Pancreas (tissue), 10 donors: ENCODE data around the gene WNT11. TPM values are rescaled to one million over a fixed set of nuclear protein-coding genes. Genes with fewer than 3 reads are reported as not detected.

Experiments used
- ATAC-seq, 4 donors: fragments of 200-7000 bp; cut with Tn5 transposase; one replicate each; pipeline versions ENCODE4 v1.8.0 to v1.9.1; 2020; ENCODE audit warnings: mild to moderate bottlenecking in 4 of 4, moderate library complexity in 4 of 4
- DNase-seq, 6 donors: peaks; one replicate each; pipeline ENCODE4 v3.0.0-alpha.2; 2020
- FAIRE-seq: peaks from 2 replicates; lab custom pipeline; 2012; peaks lifted over from hg19 to GRCh38; lab: Jason Lieb, UNC
- H3K27ac ChIP-seq, 4 donors: fragments of 200-600 bp; sonication (generic); 1 replicate in 3 of 4; 2 replicates in 1 of 4; pipeline versions ENCODE4 v1.5.0 to v1.8.0; 2020
- H3K27me3 ChIP-seq, 4 donors: fragments of 200-600 bp; one replicate each; pipeline ENCODE4 v1.8.0; 2021
- H3K36me3 ChIP-seq, 3 donors: fragments of 200-600 bp; sonication (generic) in 1 of 3; one replicate each; pipeline versions ENCODE4 v1.5.0 to v1.8.0; 2020 to 2021
- H3K4me1 ChIP-seq, 3 donors: fragments of 200-600 bp; one replicate each; pipeline ENCODE4 v1.8.0; 2021
- H3K4me3 ChIP-seq, 4 donors: fragments of 200-600 bp; sonication (generic) in 2 of 4; one replicate each; pipeline versions ENCODE4 v1.5.0 to v1.8.0; 2020 to 2021
- H3K9me3 ChIP-seq, 4 donors: fragments of 200-600 bp; one replicate each; pipeline ENCODE4 v1.8.0; 2021
- WGBS, 2 donors: extraction: QIAGEN DNeasy Blood & Tissue Kit; methylation state at CpG; one replicate each; pipeline ENCODE4 v1.1.7; 2013; 5-methylcytosine and 5-hydroxymethylcytosine counted together
- intact Hi-C, 3 donors: fragments of 100-400 bp; cut with DNase I; formaldehyde crosslinking; loops; one replicate each; pipeline versions ENCODE4 v1.11.1 to v1.14.2; 2022
- polyA plus RNA-seq, 2 donors: library from polyadenylated mRNA; stranded (reverse); fragments of 200-250 nt; gene quantifications; one replicate each; pipeline ENCODE4 v1.2.3, GENCODE V29; 2013
- total RNA-seq, 6 donors: library from RNA; stranded (reverse); fragmentation: NEBNext Ultra II Directional in 4 of 6; extraction: Animal tissue kit (Norgen Biotek cat#: 25700) in 4 of 6; gene quantifications; one replicate each; pipeline versions ENCODE4 v1.2.1 to v1.2.4, GENCODE V29; 2021 to 2023
- TF ChIP-seq, protein P1 (sequence below), 4 donors: fragments of 200-600 bp; sonication (generic) in 3 of 4; IDR thresholded peaks; one replicate each; pipeline versions ENCODE4 v1.5.0 to v1.8.0; 2021; ENCODE audit warnings: antibody characterized with exemption in 4 of 4
- donor health status: healthy with polysubstance abuse.
- donor health status: DM: no; HTN: no; CAD: no; lungs with moderate emphysema.
- donor health status: DM: no; HTN: no; CAD: no.
- donor health status: control.
- donor health status: control.
- donor health status: Bipolar disorder and iron deficiency.
- donor health status: DM: yes; HTN: yes; CAD: no.
- donor health status: DM: no; HTN: no; CAD: no.
- donor health status: DM: no; HTN: no; CAD: no.
- donor health status: DM: yes; HTN: yes; CAD: no.

The WNT11 gene
- total and polyA plus RNA-seq, 8 donors: 2.6 to 30.5 (median 6.2) TPM

DNA sequence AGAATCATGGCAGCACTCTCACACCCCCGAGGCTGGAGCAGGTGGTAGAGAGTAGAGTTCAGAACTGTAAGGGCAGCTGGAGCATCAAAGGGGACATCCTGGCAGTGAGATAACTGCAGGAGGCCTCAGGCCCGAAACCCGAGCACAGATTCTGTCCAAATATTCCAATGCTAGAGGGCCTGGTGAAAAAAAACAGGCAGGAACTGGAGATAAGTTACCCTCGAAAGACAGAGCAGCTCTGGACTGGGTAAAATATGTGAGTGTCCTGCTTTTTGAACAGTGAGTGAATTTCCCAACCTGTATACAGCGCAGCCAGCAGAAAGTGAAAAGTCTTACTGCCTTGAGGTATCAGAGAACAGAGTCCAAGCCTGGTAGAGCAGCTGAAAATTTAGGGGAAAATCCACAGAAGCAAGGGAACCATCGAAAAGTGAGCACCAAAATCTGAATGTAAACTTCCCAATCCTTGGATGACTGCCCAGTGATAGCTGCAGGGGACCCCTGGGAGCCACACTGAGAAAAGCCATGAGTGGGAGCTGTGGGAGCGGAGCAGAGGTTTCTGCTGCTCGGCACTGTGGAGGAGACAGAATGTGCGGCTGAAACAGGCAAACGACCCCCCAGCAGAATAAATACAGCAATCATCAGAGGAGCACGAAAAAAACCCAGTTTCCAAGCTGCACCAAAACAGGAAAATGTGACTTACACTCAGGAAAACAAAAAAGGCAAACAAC is 50.6 kb downstream of the WNT11 start:
- Histone ChIP-seq H3K27ac (no peak overlapping the region), H3K36me3 (no peaks in the 10 kb centered on the region), H3K27me3 (no peaks in the 10 kb centered on the region), H3K9me3 (no peaks in the 10 kb centered on the region), H3K4me1 (peaks cover 0 to 8% (median 5%) of the 10 kb centered on the region in 3 donors), H3K4me3 (no peak overlapping the region)
- TF ChIP-seq, protein P1, sequence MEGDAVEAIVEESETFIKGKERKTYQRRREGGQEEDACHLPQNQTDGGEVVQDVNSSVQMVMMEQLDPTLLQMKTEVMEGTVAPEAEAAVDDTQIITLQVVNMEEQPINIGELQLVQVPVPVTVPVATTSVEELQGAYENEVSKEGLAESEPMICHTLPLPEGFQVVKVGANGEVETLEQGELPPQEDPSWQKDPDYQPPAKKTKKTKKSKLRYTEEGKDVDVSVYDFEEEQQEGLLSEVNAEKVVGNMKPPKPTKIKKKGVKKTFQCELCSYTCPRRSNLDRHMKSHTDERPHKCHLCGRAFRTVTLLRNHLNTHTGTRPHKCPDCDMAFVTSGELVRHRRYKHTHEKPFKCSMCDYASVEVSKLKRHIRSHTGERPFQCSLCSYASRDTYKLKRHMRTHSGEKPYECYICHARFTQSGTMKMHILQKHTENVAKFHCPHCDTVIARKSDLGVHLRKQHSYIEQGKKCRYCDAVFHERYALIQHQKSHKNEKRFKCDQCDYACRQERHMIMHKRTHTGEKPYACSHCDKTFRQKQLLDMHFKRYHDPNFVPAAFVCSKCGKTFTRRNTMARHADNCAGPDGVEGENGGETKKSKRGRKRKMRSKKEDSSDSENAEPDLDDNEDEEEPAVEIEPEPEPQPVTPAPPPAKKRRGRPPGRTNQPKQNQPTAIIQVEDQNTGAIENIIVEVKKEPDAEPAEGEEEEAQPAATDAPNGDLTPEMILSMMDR (IDR thresholded peaks at IDR 0.05): no peak
- intact Hi-C loops: loop anchor here in 2 of 3 donors (5.0 to 10.0 kb wide), 2 partner anchors 258 to 261 kb away; no protein-coding TSS in a partner anchor
- no peak for ATAC-seq
- WGBS, 2 donors: 75 to 76% methylated on average over 11 of the region's 11 CpGs
- DNase-seq: no peak
- FAIRE-seq: no peak

DNA sequence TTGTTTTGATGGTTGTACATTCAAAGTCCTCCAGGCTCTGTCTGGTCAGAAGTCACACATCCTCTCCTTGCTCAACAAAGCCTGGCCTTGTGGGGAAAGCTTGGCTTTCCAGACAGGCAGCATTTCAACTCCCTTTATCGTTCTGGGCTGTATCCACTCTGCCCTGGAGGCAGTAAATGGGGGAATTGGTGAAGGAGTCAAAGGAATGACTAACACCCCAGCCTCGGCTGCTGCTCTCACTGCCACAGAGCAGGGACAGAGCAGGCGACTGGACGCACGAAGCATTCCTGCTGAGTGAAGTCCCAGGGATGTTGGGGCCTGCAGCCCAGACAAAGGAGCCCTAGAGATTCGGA is 52.8 kb downstream of the WNT11 start:
- Histone ChIP-seq H3K27me3 (no peaks in the 10 kb centered on the region), H3K36me3 (no peaks in the 10 kb centered on the region), H3K4me3 (no peak overlapping the region), H3K4me1 (peaks cover 0 to 8% (median 5%) of the 10 kb centered on the region in 3 donors), H3K9me3 (no peaks in the 10 kb centered on the region), H3K27ac (peak overlapping the region in 2 of 4 donors; percentile 19 to 57)
- DNase-seq (no peak), ATAC-seq (peak in 2 of 4 donors; percentile 7 to 13), FAIRE-seq (no peak)
- intact Hi-C loops: loop anchor here in 1 of 3 donors (10.0 kb wide), 1 partner anchor 259 kb away; no protein-coding TSS in a partner anchor
- TF ChIP-seq, protein P1 (IDR thresholded peaks at IDR 0.05): no peak
- WGBS, 2 donors: 66 to 67% methylated on average over 6 of the region's 6 CpGs

DNA sequence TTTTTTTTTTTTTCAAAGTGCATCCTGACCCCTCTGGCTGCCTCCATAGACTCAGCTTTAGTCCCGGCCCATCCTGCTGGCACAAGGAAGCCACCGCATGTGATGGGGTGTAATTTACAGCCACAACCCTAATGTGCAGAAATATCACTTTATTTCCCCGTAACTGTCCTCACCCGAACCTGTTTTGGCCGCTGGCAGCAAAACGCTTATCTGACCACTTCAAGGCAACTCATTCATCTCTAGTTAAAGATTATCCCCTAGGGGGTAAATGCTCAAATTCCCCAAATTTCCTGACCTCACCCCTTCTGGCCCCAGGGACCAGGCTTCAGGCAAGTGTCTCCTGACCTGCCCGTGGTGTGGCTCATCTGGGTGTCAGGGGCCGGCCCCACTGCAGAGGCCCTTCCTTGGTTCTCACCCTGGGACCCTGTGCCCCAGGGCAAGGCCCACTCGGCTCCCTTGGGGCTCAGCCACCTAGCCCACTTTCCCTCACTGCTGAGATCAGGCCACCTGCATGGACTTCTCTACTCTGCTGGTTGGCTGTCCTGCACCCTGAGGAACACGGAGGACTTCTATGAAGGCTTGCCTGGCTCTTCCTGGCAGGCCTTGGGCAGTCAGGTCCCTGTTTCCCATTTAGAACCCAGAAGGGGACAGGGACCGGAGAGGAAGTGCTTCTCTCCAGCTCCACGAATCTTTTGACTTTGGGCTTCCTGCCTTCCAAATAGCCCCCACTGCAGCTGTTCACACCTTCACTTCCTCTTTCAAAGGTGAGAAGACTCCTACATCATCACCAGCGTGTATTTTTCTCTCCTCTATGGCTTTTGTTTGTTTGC is 53.3 kb downstream of the WNT11 start:
- ATAC-seq (peak; percentile 26 to 60 (median 50)), DNase-seq (peak in 4 of 6 donors; percentile 28 to 62 (median 46)), FAIRE-seq (no peak)
- no peaks in the 10 kb centered on the region for H3K27me3 ChIP-seq
- intact Hi-C loops: loop anchor here in 1 of 3 donors (10.0 kb wide), 1 partner anchor 258 kb away; no protein-coding TSS in a partner anchor
- TF ChIP-seq, protein P1 (IDR thresholded peaks at IDR 0.05): no peak
- H3K36me3 ChIP-seq: no peaks in the 10 kb centered on the region
- no peaks in the 10 kb centered on the region for H3K9me3 ChIP-seq
- WGBS, 2 donors: 33 to 37% methylated on average over 13 of the region's 13 CpGs
- peak overlapping the region; percentile 1 to 57 (median 10) for H3K27ac ChIP-seq
- H3K4me3 ChIP-seq: peak overlapping the region in 1 of 4 donors; percentile 39
- peaks cover 0 to 9% (median 5%) of the 10 kb centered on the region in 3 donors for H3K4me1 ChIP-seq

DNA sequence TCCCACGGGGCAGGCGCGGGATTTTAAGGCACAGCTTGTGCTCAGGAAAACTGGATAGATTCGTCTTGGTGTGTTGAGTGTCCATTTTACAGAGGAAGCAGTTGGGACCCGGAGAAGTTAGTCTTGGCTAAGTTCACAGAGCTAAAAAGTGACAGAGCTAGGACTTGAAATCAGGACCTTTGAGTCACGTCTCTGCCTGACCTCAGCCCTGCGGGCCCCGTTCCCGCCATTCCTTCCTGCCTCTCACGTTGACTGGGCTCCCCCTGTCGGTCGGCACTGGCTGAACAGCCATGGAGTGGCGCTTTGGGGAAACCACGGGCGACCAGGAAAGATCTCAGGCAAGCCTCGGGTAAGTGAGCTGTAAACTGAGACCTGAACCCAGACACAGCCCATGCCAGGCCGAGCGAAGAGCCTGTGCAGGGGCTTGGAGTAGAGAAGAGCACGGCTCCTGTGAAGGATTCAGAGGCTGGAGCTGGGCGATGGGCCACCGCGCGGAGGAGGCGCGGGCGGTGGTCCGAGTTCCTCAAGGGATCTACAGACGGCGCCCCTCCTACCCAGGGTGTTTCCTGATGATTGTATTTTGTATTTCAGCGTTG is 54.1 kb downstream of the WNT11 start:
- peak; percentile 80 to 96 (median 90) for DNase-seq
- Histone ChIP-seq H3K4me3 (peak overlapping the region in 2 of 4 donors; percentile 16 to 39), H3K4me1 (peaks cover 0 to 14% (median 5%) of the 10 kb centered on the region in 3 donors), H3K27ac (peak overlapping the region in 2 of 4 donors; percentile 30 to 40), H3K9me3 (no peaks in the 10 kb centered on the region), H3K27me3 (no peaks in the 10 kb centered on the region), H3K36me3 (no peaks in the 10 kb centered on the region)
- WGBS, 2 donors: 18 to 20% methylated on average over 30 of the region's 30 CpGs
- FAIRE-seq: no peak
- TF ChIP-seq, protein P1 (IDR thresholded peaks at IDR 0.05): peak; percentile 75 to 91 (median 82)
- peak; percentile 89 to 98 (median 95) for ATAC-seq
- intact Hi-C loops: loop anchor here in 1 of 3 donors (10.0 kb wide), 1 partner anchor 257 kb away; no protein-coding TSS in a partner anchor
